Naive thymus-derived CD4-positive, alpha-beta T cell (primary cell): ENCODE data around the gene COPZ1. TPM values are rescaled to one million over a fixed set of nuclear protein-coding genes. Genes with fewer than 3 reads are reported as not detected.

Source experiments
- ATAC-seq: fragments of 150-1000 bp; cut with Tn5 transposase; 2 replicates; pipeline ENCODE4 v1.10.0; 2021; ENCODE audit warnings: mild to moderate bottlenecking, moderate library complexity
- CTCF ChIA-PET: fragments of 350-600 bp; sonication (Branson Sonifier 250); formaldehyde crosslinking; loops from one replicate; lab custom pipeline; 2021; ENCODE audit warnings: antibody characterized with exemption; lab: Charles Lee
- POLR2A ChIA-PET: fragments of 350-600 bp; sonication (Branson Sonifier 250); formaldehyde crosslinking; loops from one replicate; lab custom pipeline; 2021; ENCODE audit warnings: antibody characterized with exemption, inconsistent platforms; lab: Charles Lee
- DNase-seq, 9 donors: peaks; one replicate each; pipeline versions ENCODE4 v3.0.0 to v3.0.0-alpha.2; 2020 to 2022; ENCODE audit warnings: mixed read lengths in 1 of 9
- H3K27ac ChIP-seq: one replicate; pipeline ENCODE4 v1.7.0; 2013; ENCODE audit warnings: mild to moderate bottlenecking, low read depth, low read length, moderate library complexity
- H3K27me3 ChIP-seq, 2 donors: one replicate each; pipeline ENCODE4 v1.7.0; 2013; ENCODE audit warnings: low read length in 2 of 2, mild to moderate bottlenecking in 2 of 2, moderate library complexity in 2 of 2; ENCODE audit not compliant: control insufficient read depth in 2 of 2, insufficient read depth in 2 of 2
- H3K36me3 ChIP-seq, 3 experiments: 1 replicate in 2 of 3; 2 replicates in 1 of 3; pipeline ENCODE4 v1.7.0; 2013; ENCODE audit warnings: low read length in 3 of 3, mild to moderate bottlenecking in 3 of 3, moderate library complexity in 1 of 3; ENCODE audit not compliant: insufficient read depth in 3 of 3, control insufficient read depth in 2 of 3
- H3K4me1 ChIP-seq, 2 donors: one replicate each; pipeline ENCODE4 v1.7.0; 2013; ENCODE audit warnings: low read length in 2 of 2, mild to moderate bottlenecking in 2 of 2, moderate library complexity in 1 of 2; ENCODE audit not compliant: control insufficient read depth in 2 of 2, insufficient read depth in 2 of 2
- H3K4me3 ChIP-seq: 2 replicates; pipeline ENCODE4 v1.7.0; 2013; ENCODE audit warnings: mild to moderate bottlenecking, low read length
- H3K9me3 ChIP-seq, 3 experiments: 1 replicate in 2 of 3; 2 replicates in 1 of 3; pipeline ENCODE4 v1.7.0; 2013; ENCODE audit warnings: low read length in 3 of 3; ENCODE audit not compliant: control insufficient read depth in 2 of 3
- H3K27ac Mint-ChIP-seq, 9 donors: one replicate each; pipeline ENCODE4 v1.8.0; 2020 to 2022; ENCODE audit warnings: mixed read lengths in 9 of 9, mild to moderate bottlenecking in 8 of 9, moderate library complexity in 5 of 9, inconsistent platforms in 2 of 9
- H3K27me3 Mint-ChIP-seq, 5 donors: one replicate each; pipeline ENCODE4 v1.8.0; 2021 to 2022; ENCODE audit warnings: mixed read lengths in 5 of 5, mild to moderate bottlenecking in 1 of 5
- H3K36me3 Mint-ChIP-seq, 5 donors: one replicate each; pipeline ENCODE4 v1.8.0; 2020 to 2022; ENCODE audit warnings: mixed read lengths in 5 of 5, mild to moderate bottlenecking in 3 of 5, inconsistent platforms in 1 of 5
- H3K4me1 Mint-ChIP-seq, 7 donors: one replicate each; pipeline ENCODE4 v1.8.0; 2020 to 2022; ENCODE audit warnings: mixed read lengths in 7 of 7, mild to moderate bottlenecking in 3 of 7, inconsistent platforms in 1 of 7
- H3K4me3 Mint-ChIP-seq, 10 donors: one replicate each; pipeline ENCODE4 v1.8.0; 2020 to 2022; ENCODE audit warnings: mild to moderate bottlenecking in 10 of 10, mixed read lengths in 10 of 10, moderate library complexity in 6 of 10, inconsistent platforms in 2 of 10
- H3K9me3 Mint-ChIP-seq, 11 donors: one replicate each; pipeline ENCODE4 v1.8.0; 2020 to 2022; ENCODE audit warnings: mixed read lengths in 11 of 11, mild to moderate bottlenecking in 4 of 11, inconsistent platforms in 1 of 11, moderate library complexity in 1 of 11
- intact Hi-C, 2 donors: fragments of 100-400 bp; cut with micrococcal nuclease; formaldehyde crosslinking; loops; one replicate each; pipeline ENCODE4 v1.15.1; 2023
- polyA plus RNA-seq, 2 donors: library from polyadenylated mRNA; unstranded; fragments of 300-500 nt; fragmentation: Illumina TruSeq; gene quantifications; one replicate each; pipeline ENCODE4 v1.2.3, GENCODE V29; 2021
- total RNA-seq, 6 experiments: library from RNA in 5 of 6; stranded (reverse) in 5 of 6; gene quantifications; 1 replicate in 5 of 6; 2 replicates in 1 of 6; pipeline ENCODE4 v1.2.3 and lab custom pipeline; 2021 to 2026

COPZ1 gene
- total and polyA plus RNA-seq, 7 experiments from 2014 or later: 47.5 to 171 (median 83.1) TPM

- no peak overlapping the region for H3K4me3 ChIP-seq
- no peak overlapping the region for H3K27ac ChIP-seq
- peaks cover 4 to 5% of the 10 kb centered on the region in 2 donors for H3K4me1 ChIP-seq
- Mint-ChIP-seq H3K27me3 (no peaks in the 10 kb centered on the region), H3K4me1 (peaks cover 24 to 44% (median 32%) of the 10 kb centered on the region in 7 donors), H3K9me3 (no peaks in the 10 kb centered on the region), H3K36me3 (peaks cover 5 to 44% (median 22%) of the 10 kb centered on the region in 5 donors), H3K27ac (peak overlapping the region in 5 of 9 donors; percentile 14 to 64 (median 38)), H3K4me3 (peak overlapping the region in 6 of 10 donors; percentile 23 to 58 (median 31))
- peaks cover 23 to 45% (median 29%) of the 10 kb centered on the region in 3 experiments for H3K36me3 ChIP-seq
- POLR2A ChIA-PET: interaction anchor here (1.0 to 1.4 kb wide), 3 partner anchors 34 to 72 kb away, joined by 3 to 4 read pairs (median 3); no protein-coding TSS in a partner anchor
- H3K9me3 ChIP-seq: no peaks in the 10 kb centered on the region
- intact Hi-C loops: loop anchor here in 1 of 2 donors (5.0 kb wide), 1 partner anchor 104 kb away; the partner anchor contains the start of gene NCKAP1L
- peak; percentile 55 for ATAC-seq
- no peak for DNase-seq
- H3K27me3 ChIP-seq: no peaks in the 10 kb centered on the region
- CTCF ChIA-PET: interaction anchor here (0.5 to 2.2 kb wide), 11 partner anchors 10 to 141 kb away, joined by 3 to 10 read pairs (median 4); no protein-coding TSS in a partner anchor
These were observed 68.8 kb downstream of the COPZ1 start for GRCh38 chr12:54393743-54394142.

DNA sequence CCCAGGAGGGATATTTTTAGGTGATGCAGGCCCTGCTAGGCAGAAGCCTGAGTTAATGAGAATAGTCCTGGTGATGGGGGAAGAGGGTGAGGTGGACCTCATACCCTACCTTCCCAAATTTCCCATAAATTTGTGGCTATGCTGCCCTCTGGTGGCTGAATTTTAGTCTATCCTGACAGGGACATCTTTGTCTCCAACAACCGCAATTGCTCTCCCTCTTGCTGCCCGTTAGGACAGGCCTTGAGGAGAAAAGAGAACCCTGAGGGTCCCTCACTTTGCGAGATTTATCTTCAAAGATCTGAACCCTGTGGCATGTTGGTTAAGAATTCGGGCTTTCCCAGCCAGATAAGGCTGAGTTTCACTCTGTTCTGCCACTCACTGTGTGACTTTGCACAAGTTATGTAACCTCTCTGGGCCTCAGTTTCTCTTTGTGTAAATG is 69.4 kb downstream of the COPZ1 start:
- H3K36me3 Mint-ChIP-seq: peaks cover 8 to 48% (median 25%) of the 10 kb centered on the region in 5 donors
- no peak overlapping the region for H3K27ac ChIP-seq
- intact Hi-C loops: loop anchor here in 1 of 2 donors (5.0 kb wide), 1 partner anchor 103 kb away; the partner anchor contains the start of gene NCKAP1L

GRCh38 chr12:54394986-54395385 is 70.1 kb downstream of the COPZ1 start:
- Histone ChIP-seq H3K27ac (no peak overlapping the region), H3K36me3 (peaks cover 29 to 56% (median 38%) of the 10 kb centered on the region in 3 experiments), H3K4me1 (peaks cover 4 to 5% of the 10 kb centered on the region in 2 donors), H3K4me3 (no peak overlapping the region), H3K27me3 (no peaks in the 10 kb centered on the region), H3K9me3 (no peaks in the 10 kb centered on the region)
- DNase-seq (no peak), ATAC-seq (no peak)
- Mint-ChIP-seq H3K4me3 (no peak overlapping the region), H3K36me3 (peaks cover 9 to 49% (median 27%) of the 10 kb centered on the region in 5 donors), H3K9me3 (no peaks in the 10 kb centered on the region), H3K27ac (peak overlapping the region in 3 of 9 donors; percentile 25 to 70 (median 37)), H3K27me3 (no peaks in the 10 kb centered on the region), H3K4me1 (peaks cover 23 to 43% (median 32%) of the 10 kb centered on the region in 7 donors)
- intact Hi-C loops: loop anchor here in 1 of 2 donors (5.0 kb wide), 1 partner anchor 102 kb away; the partner anchor contains the start of gene NCKAP1L
- ChIA-PET CTCF (interaction anchor here (0.6 to 12.0 kb wide), 3 partner anchors 8 to 47 kb away, joined by 3 to 452 read pairs (median 3); no protein-coding TSS in a partner anchor), POLR2A (no interaction called here)

More for the DNA sequence above, 69.4 kb downstream of the COPZ1 start:
- peak overlapping the region in 6 of 9 donors; percentile 14 to 65 (median 53) for H3K27ac Mint-ChIP-seq
- Histone ChIP-seq H3K36me3 (peaks cover 25 to 50% (median 32%) of the 10 kb centered on the region in 3 experiments), H3K27me3 (no peaks in the 10 kb centered on the region), H3K9me3 (no peaks in the 10 kb centered on the region), H3K4me1 (peaks cover 4 to 5% of the 10 kb centered on the region in 2 donors), H3K4me3 (no peak overlapping the region)
- H3K27me3 Mint-ChIP-seq: no peaks in the 10 kb centered on the region
- H3K4me1 Mint-ChIP-seq: peaks cover 27 to 46% (median 36%) of the 10 kb centered on the region in 7 donors
- H3K4me3 Mint-ChIP-seq: peak overlapping the region in 6 of 10 donors; percentile 16 to 40 (median 26)
- DNase-seq (peak in 3 of 9 donors; percentile 13 to 42 (median 26)), ATAC-seq (peak; percentile 43)
- CTCF ChIA-PET: interaction anchor here (1.0 to 1.2 kb wide), 3 partner anchors 26 to 50 kb away, joined by 3 to 7 read pairs (median 4); no protein-coding TSS in a partner anchor
- no peaks in the 10 kb centered on the region for H3K9me3 Mint-ChIP-seq
- POLR2A ChIA-PET: interaction anchor here (1.4 kb wide), 1 partner anchor 42 kb away, joined by 3 read pairs; no protein-coding TSS in a partner anchor

DNA sequence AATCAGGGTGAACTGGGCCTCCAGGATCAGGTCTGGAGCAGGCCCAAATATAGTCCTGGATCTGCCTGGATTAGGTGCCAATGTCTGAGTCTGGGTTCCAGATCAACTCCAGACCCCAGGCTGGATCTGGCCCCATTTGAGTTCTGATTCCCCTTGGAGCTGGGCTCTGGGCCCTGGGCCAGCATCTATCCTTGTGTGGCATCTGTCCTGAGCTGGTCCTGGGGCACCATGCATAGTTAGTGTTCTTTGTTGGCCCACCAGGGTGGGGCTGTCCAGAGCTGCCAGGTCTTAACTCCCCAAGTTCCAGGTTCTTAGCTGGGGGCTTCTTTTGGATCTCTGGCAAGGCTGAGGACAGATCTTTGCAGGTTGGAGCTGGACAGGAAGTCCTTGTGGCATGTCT is 70.6 kb downstream of the COPZ1 start:
- CTCF ChIA-PET: interaction anchor here (0.8 to 12.0 kb wide), 5 partner anchors 9 to 46 kb away, joined by 3 to 452 read pairs (median 3); partner anchors contain the start of gene ZNF385A
- POLR2A ChIA-PET: interaction anchor here (0.7 kb wide), 1 partner anchor 23 kb away, joined by 3 read pairs; no protein-coding TSS in a partner anchor
- Mint-ChIP-seq H3K9me3 (no peaks in the 10 kb centered on the region), H3K27me3 (no peaks in the 10 kb centered on the region), H3K27ac (peak overlapping the region in 2 of 9 donors; percentile 21 to 56), H3K4me1 (peaks cover 23 to 45% (median 33%) of the 10 kb centered on the region in 7 donors), H3K36me3 (peaks cover 9 to 49% (median 27%) of the 10 kb centered on the region in 5 donors), H3K4me3 (no peak overlapping the region)
- no peak overlapping the region for H3K27ac ChIP-seq
- ATAC-seq (no peak), DNase-seq (no peak)
- intact Hi-C loops: no loop called here
- no peaks in the 10 kb centered on the region for H3K27me3 ChIP-seq
- no peak overlapping the region for H3K4me3 ChIP-seq
- peaks cover 30 to 62% (median 38%) of the 10 kb centered on the region in 3 experiments for H3K36me3 ChIP-seq
- peaks cover 4 to 5% of the 10 kb centered on the region in 2 donors for H3K4me1 ChIP-seq
- H3K9me3 ChIP-seq: no peaks in the 10 kb centered on the region

DNA sequence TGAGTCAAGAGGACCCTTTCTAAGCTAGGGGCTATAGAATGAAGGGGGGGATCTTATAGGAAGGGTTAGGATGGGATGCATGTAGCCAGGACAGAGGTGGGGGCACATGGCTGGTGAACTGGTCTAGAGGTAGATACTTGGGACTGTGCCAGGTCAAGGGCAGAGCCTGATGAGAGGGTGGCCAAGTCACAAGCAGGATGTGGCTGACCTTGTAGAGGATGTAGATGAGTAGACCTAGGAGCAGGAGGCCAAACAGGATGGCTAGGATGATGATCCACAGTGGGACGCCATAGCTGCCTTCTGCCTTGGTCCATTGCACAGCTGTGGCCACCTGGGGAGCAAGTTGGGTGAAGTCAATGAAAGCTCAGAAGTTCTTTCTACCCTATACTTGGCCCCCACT is 72.2 kb downstream of the COPZ1 start:
- peaks cover 15 to 42% (median 25%) of the 10 kb centered on the region in 7 donors for H3K4me1 Mint-ChIP-seq
- Histone ChIP-seq H3K27ac (no peak overlapping the region), H3K9me3 (no peaks in the 10 kb centered on the region), H3K4me3 (no peak overlapping the region), H3K27me3 (no peaks in the 10 kb centered on the region), H3K36me3 (peaks cover 43 to 78% (median 45%) of the 10 kb centered on the region in 3 experiments), H3K4me1 (no peaks in the 10 kb centered on the region)
- peak overlapping the region in 3 of 9 donors; percentile 34 to 80 (median 45) for H3K27ac Mint-ChIP-seq
- peaks cover 9 to 61% (median 28%) of the 10 kb centered on the region in 5 donors for H3K36me3 Mint-ChIP-seq
- CTCF ChIA-PET: interaction anchor here (3.2 to 12.0 kb wide), 4 partner anchors 17 to 45 kb away, joined by 20 to 452 read pairs (median 152); partner anchors contain the start of gene ITGA5
- no peak overlapping the region for H3K4me3 Mint-ChIP-seq
- POLR2A ChIA-PET: interaction anchor here (0.9 to 4.0 kb wide), 4 partner anchors 16 to 116 kb away, joined by 3 to 31 read pairs (median 4); no protein-coding TSS in a partner anchor
- intact Hi-C loops: no loop called here
- H3K9me3 Mint-ChIP-seq: no peaks in the 10 kb centered on the region
- H3K27me3 Mint-ChIP-seq: no peaks in the 10 kb centered on the region
- ATAC-seq (no peak), DNase-seq (no peak)

DNA sequence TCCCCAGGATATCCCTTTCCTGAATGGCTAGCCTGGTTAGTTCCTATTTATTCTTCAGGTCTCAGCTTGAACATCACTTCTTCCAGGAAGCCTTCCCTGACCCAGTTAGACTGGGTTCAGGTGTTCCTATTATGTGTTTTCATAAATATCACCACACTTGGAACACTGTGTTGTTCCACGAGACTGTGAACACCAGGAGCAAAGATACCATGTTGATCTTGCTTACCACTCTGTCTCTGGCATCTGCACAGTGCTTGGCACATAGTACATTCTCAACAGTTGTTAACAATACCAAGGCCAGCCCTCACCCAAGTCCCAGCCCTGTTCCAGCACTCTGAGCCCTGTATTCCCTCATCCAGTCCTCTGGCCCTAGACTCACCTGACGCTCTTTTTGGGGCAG is 73.3 kb downstream of the COPZ1 start:
- no peak overlapping the region for H3K4me3 Mint-ChIP-seq
- H3K36me3 Mint-ChIP-seq: peaks cover 9 to 68% (median 28%) of the 10 kb centered on the region in 5 donors
- Histone ChIP-seq H3K9me3 (no peaks in the 10 kb centered on the region), H3K27ac (no peak overlapping the region), H3K4me1 (no peaks in the 10 kb centered on the region), H3K36me3 (peaks cover 48 to 86% (median 52%) of the 10 kb centered on the region in 3 experiments), H3K4me3 (no peak overlapping the region), H3K27me3 (no peaks in the 10 kb centered on the region)
- H3K4me1 Mint-ChIP-seq: peaks cover 19 to 38% (median 20%) of the 10 kb centered on the region in 7 donors
- intact Hi-C loops: no loop called here
- ChIA-PET POLR2A (interaction anchor here (1.7 to 7.7 kb wide), 4 partner anchors 12 to 41 kb away, joined by 6 to 71 read pairs (median 24); partner anchors contain the start of gene ITGA5), CTCF (interaction anchor here (1.4 to 12.0 kb wide), 9 partner anchors 12 to 100 kb away, joined by 3 to 452 read pairs (median 13); partner anchors contain the start of genes GTSF1, ITGA5, NCKAP1L and ZNF385A)
- peak overlapping the region in 3 of 9 donors; percentile 36 to 56 (median 41) for H3K27ac Mint-ChIP-seq
- DNase-seq (no peak), ATAC-seq (no peak)
- no peaks in the 10 kb centered on the region for H3K27me3 Mint-ChIP-seq
- H3K9me3 Mint-ChIP-seq: no peaks in the 10 kb centered on the region
